ENCODE measurements around the gene HEPN1.

HEPN1 gene

DNA sequence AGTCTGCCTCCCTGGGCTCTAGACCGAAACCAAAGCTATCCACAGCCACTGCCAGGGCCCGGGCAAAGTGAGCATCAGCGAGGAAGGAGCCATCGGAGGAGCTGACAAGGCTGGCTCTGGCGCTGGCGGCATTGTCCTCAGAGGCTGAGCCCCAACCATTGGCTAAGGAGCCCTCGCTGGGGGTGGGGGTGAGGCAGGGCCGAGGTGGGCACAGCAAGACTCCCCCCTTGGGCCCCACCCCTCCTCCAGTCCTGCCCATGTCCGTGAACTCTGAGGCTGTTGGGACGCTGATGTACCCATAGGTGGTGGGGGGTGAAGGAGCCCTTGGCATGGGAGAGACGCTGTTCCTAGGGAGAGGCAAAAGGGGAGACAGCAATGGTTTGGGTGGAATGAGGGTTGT lies 32.6 kb upstream of the HEPN1 start:
- no peak overlapping the region for H3K4me3 ChIP-seq (ENCODE audit: low read depth in 1 of 2, low read length in 2 of 2)
- no peaks in the 10 kb centered on the region for H3K9me3 ChIP-seq (ENCODE audit: control insufficient read depth in 1 of 2, low read length in 2 of 2)
- H3K27me3 ChIP-seq (ENCODE audit: low read depth, low read length) = no peaks in the 10 kb centered on the region
- H3K27ac ChIP-seq (ENCODE audit: low read length) = no peak overlapping the region
- H3K4me1 ChIP-seq (ENCODE audit: control insufficient read depth in 1 of 2, insufficient read depth in 2 of 2, low read length in 2 of 2) = no peaks in the 10 kb centered on the region
- no peaks in the 10 kb centered on the region for H3K36me3 ChIP-seq (ENCODE audit: control insufficient read depth in 1 of 2, insufficient read depth in 2 of 2, low read length in 2 of 2)

DNA sequence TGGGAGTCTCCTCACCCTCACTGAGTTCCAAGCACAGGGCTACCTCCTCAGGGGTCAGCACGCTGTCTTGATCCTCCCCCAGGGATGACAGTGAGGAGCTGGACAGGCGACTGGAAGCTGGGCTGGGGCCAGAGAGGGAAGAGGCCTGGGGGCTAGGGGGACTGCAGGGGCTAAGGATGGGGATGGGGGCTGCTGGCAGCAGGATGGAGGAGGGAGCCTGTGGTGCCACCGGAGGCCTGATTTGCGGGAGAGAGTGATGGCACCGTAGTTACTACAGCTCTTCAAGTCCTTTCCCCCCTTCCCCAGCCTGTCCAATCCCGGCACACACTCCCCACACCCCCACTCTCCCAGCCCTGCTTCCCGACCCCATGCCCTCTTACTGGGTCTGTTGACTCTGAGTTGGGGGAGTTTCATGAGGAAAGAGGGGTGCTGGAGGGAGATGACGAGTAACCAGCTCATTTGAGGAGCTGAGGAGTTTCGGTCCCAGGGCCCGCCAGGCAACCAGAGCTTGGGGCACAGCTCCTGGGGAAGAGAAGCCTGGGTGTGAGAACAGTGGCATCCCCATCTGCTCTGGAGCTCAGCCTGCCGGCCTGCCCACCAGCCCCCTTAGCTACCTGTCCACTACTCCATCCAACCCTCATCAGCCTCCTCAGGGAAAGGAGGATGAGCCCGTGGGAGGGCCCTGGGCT lies 31.9 kb upstream of the HEPN1 start:
- Histone ChIP-seq H3K9me3 (ENCODE audit: control insufficient read depth in 1 of 2, low read length in 2 of 2) (no peaks in the 10 kb centered on the region), H3K27ac (ENCODE audit: low read length) (no peak overlapping the region), H3K36me3 (ENCODE audit: control insufficient read depth in 1 of 2, insufficient read depth in 2 of 2, low read length in 2 of 2) (no peaks in the 10 kb centered on the region), H3K27me3 (ENCODE audit: low read depth, low read length) (no peaks in the 10 kb centered on the region), H3K4me1 (ENCODE audit: control insufficient read depth in 1 of 2, insufficient read depth in 2 of 2, low read length in 2 of 2) (no peaks in the 10 kb centered on the region), H3K4me3 (ENCODE audit: low read depth in 1 of 2, low read length in 2 of 2) (no peak overlapping the region)

DNA sequence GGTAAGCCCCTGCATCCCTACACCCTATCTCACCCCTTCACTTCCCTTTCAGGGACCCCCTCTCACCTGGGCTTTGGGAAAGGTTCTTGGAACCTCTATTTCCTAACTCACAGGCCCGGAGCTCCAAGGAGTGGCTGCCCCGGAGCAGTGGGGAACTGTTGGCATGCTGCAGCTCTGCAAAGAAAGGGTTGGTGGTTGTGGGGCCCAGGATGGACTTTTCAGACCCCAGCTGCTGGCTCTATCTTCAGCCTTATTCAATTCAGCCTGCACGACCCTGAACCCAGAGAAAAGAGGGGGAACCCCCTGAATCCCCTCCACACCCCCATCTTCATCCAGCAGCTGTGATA lies 31.4 kb upstream of the HEPN1 start:
- Histone ChIP-seq H3K27ac (ENCODE audit: low read length) (no peak overlapping the region), H3K4me1 (ENCODE audit: control insufficient read depth in 1 of 2, insufficient read depth in 2 of 2, low read length in 2 of 2) (no peaks in the 10 kb centered on the region), H3K4me3 (ENCODE audit: low read depth in 1 of 2, low read length in 2 of 2) (no peak overlapping the region), H3K27me3 (ENCODE audit: low read depth, low read length) (no peaks in the 10 kb centered on the region), H3K9me3 (ENCODE audit: control insufficient read depth in 1 of 2, low read length in 2 of 2) (no peaks in the 10 kb centered on the region), H3K36me3 (ENCODE audit: control insufficient read depth in 1 of 2, insufficient read depth in 2 of 2, low read length in 2 of 2) (no peaks in the 10 kb centered on the region)

DNA sequence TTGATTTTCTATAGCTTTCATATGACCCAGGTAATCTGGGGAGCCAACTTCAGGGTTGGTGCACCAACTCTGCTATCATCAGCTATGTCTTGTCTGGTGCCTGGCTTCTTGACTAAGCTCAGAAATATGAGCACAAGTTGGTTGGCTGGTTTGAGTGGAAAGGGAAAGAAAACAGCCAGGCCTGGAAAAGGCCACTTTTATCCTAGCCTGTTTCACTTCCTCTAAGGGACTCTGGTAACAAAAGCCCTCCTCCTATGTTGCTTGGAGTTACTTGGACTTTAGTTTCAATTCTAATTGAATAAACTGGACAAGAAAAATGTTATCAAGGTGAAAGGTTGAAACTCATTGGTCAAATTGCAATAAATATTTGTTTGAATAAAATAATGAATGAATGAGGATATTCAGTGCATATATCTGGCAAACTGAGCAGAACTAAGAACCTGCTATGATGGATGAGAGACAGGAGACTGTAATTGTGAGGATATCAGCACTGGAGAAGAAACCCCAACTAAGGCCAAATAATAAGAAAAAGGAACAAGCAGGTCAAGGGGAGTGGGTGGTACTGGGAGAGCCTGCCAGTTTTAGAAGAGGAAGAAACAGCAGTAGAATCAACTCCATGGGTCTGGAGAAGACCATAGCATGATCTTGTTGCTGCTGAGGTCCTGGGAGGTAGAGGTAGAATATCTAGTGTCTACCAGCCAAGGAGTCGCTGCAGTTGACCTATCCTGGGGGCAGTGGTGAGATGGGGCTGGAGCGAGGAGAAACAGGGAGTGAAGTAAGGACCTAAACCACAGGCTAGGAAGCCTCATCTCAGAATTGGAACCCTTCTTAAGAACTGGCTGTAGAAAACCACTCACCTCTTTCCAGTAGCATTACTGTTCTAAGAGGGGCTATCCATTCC lies 29.6 kb upstream of the HEPN1 start:
- Histone ChIP-seq H3K36me3 (ENCODE audit: control insufficient read depth in 1 of 2, insufficient read depth in 2 of 2, low read length in 2 of 2) (no peaks in the 10 kb centered on the region), H3K9me3 (ENCODE audit: control insufficient read depth in 1 of 2, low read length in 2 of 2) (no peaks in the 10 kb centered on the region), H3K4me1 (ENCODE audit: control insufficient read depth in 1 of 2, insufficient read depth in 2 of 2, low read length in 2 of 2) (no peaks in the 10 kb centered on the region), H3K27ac (ENCODE audit: low read length) (no peak overlapping the region), H3K4me3 (ENCODE audit: low read depth in 1 of 2, low read length in 2 of 2) (no peak overlapping the region), H3K27me3 (ENCODE audit: low read depth, low read length) (no peaks in the 10 kb centered on the region)

DNA sequence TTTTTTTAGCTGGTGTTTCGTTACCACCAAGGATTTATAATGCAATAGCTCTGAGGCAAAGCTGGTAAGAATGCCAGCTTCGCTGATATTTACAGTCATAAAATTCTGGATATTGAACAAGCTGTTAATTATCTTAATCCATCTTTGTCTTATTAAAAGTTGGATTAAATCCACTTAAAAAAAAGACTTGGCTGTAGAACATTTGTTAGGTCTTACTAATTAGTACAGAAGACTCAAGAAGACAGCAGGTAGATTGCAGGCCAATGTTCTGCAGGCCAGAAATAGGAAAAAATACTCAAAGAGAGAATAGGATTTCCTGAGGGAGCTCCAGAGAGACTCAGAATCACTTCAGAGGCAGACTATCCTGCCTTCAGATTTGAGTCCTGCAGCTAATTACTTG lies 28.9 kb upstream of the HEPN1 start:
- H3K27ac ChIP-seq (ENCODE audit: low read length) = no peak overlapping the region
- H3K9me3 ChIP-seq (ENCODE audit: control insufficient read depth in 1 of 2, low read length in 2 of 2) = no peaks in the 10 kb centered on the region
- no peak overlapping the region for H3K4me3 ChIP-seq (ENCODE audit: low read depth in 1 of 2, low read length in 2 of 2)
- no peaks in the 10 kb centered on the region for H3K36me3 ChIP-seq (ENCODE audit: control insufficient read depth in 1 of 2, insufficient read depth in 2 of 2, low read length in 2 of 2)
- H3K4me1 ChIP-seq (ENCODE audit: control insufficient read depth in 1 of 2, insufficient read depth in 2 of 2, low read length in 2 of 2) = no peaks in the 10 kb centered on the region
- H3K27me3 ChIP-seq (ENCODE audit: low read depth, low read length) = no peaks in the 10 kb centered on the region

DNA sequence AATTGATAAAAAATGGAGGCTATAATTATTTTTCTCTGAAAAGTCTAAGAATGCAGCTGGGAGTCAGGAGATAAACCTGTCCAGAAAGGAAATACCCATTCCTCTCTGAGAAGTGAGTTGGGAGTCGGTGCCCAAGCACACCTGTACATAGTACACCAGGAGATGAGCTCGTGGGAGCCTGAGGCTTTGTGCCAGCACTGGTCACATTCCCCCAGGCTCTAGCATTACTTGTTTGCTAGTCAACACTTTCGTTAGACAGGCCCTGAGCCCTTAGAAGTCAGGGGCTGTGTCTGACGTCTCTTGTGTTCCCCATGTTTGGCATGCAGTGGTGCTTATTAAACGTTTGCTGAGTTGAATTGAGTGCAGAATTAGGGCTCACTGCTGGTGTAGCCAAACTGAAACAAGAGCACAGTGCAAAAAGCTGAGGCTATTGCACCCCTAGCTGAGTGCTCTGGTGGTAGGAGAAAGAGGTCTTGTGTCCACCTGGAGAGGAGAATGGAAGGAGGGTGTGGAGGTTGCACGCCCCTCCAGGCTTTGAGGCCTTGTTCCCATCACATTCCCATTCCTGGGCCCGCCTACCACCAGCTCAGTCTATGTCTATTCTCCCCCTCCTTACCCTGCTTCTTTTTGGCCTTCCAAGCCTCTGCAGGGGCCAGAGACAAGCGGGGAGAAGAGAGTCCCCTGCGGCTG lies 28.2 kb upstream of the HEPN1 start:
- H3K36me3 ChIP-seq (ENCODE audit: control insufficient read depth in 1 of 2, insufficient read depth in 2 of 2, low read length in 2 of 2) = no peaks in the 10 kb centered on the region
- no peaks in the 10 kb centered on the region for H3K9me3 ChIP-seq (ENCODE audit: control insufficient read depth in 1 of 2, low read length in 2 of 2)
- H3K4me3 ChIP-seq (ENCODE audit: low read depth in 1 of 2, low read length in 2 of 2) = no peak overlapping the region
- H3K4me1 ChIP-seq (ENCODE audit: control insufficient read depth in 1 of 2, insufficient read depth in 2 of 2, low read length in 2 of 2) = no peaks in the 10 kb centered on the region
- no peaks in the 10 kb centered on the region for H3K27me3 ChIP-seq (ENCODE audit: low read depth, low read length)
- H3K27ac ChIP-seq (ENCODE audit: low read length) = no peak overlapping the region

DNA sequence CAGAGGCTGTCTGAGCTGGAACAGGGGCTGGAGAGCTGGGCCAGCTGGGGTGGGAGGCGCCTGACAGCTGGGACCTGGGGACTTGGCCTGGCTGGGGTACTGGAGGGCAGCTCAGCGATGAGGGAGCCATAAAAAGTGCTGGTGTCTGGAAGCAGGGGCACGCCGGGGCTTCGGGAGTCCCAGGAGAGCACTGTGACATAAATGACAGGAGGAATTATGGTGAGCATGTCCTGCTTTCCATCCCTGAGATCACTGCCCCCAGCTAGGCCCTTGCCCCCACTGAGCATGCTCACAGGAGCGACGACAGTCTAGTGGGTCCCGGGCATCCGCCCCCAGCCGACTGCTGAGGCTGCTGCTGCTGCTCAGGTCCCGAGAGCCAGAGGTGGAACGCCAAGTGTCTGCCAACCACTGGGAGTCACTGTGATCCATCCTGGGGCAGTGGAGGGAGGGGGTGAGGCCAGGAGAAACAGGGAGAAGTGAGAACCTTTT lies 27.6 kb upstream of the HEPN1 start:
- Histone ChIP-seq H3K27ac (ENCODE audit: low read length) (no peak overlapping the region), H3K4me3 (ENCODE audit: low read depth in 1 of 2, low read length in 2 of 2) (no peak overlapping the region), H3K27me3 (ENCODE audit: low read depth, low read length) (no peaks in the 10 kb centered on the region), H3K4me1 (ENCODE audit: control insufficient read depth in 1 of 2, insufficient read depth in 2 of 2, low read length in 2 of 2) (no peaks in the 10 kb centered on the region), H3K9me3 (ENCODE audit: control insufficient read depth in 1 of 2, low read length in 2 of 2) (no peaks in the 10 kb centered on the region), H3K36me3 (ENCODE audit: control insufficient read depth in 1 of 2, insufficient read depth in 2 of 2, low read length in 2 of 2) (no peaks in the 10 kb centered on the region)

DNA sequence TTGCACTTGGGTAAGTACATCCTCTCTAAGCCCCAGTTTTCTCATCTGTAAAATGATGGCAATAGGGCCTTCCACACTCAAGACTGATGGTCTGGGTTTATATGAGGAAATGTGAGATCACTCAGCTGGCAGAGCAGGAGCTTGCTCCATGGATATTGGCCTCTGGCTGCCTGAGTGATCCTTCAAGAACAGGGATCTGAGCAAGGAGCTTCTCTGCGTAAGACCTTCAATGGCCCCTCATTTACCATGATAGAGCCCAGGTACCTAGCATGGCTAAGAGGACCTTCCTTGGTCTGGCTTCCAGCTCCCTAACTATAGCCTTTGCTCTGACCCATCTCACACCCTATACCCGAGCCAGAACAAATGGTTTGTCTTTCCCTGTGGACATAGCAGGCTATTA lies 26.9 kb upstream of the HEPN1 start:
- Histone ChIP-seq H3K27me3 (ENCODE audit: low read depth, low read length) (no peaks in the 10 kb centered on the region), H3K4me3 (ENCODE audit: low read depth in 1 of 2, low read length in 2 of 2) (no peak overlapping the region), H3K36me3 (ENCODE audit: control insufficient read depth in 1 of 2, insufficient read depth in 2 of 2, low read length in 2 of 2) (no peaks in the 10 kb centered on the region), H3K27ac (ENCODE audit: low read length) (no peak overlapping the region), H3K4me1 (ENCODE audit: control insufficient read depth in 1 of 2, insufficient read depth in 2 of 2, low read length in 2 of 2) (no peaks in the 10 kb centered on the region), H3K9me3 (ENCODE audit: control insufficient read depth in 1 of 2, low read length in 2 of 2) (no peaks in the 10 kb centered on the region)

DNA sequence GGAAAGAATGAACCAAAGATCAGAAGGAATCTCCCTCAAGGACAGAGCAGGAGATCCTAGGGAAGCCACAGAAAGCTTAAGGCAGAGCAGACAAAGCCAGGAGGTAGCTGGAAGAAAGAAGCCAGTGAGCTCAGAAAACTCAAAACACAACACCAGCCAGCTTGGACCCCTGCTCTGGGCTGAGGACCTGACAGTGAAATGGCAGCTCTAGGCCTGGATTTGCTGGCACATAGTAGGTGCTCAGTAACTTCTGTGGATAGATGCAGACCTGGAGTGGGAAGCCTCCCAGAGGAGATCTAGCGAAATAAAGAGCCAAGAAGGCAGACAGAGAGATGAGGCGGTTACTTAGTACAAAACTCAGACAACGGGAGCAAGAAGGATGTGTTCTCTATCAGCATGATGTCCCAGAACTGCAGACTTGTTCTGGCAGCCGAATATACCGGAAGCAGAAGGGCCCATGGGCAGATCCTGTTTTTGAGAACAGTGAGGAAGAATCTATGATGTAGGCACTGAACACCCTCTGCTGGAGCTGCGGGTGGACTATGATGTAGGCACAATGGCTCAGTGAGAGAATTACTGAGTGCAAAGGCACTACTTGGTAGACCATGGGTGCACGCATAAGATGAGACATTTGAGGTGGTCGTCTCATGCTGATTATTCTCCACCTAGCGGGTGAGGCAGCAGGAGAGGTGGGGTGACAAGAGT lies 26.1 kb upstream of the HEPN1 start:
- Histone ChIP-seq H3K27ac (ENCODE audit: low read length) (no peak overlapping the region), H3K4me3 (ENCODE audit: low read depth in 1 of 2, low read length in 2 of 2) (no peak overlapping the region), H3K27me3 (ENCODE audit: low read depth, low read length) (no peaks in the 10 kb centered on the region), H3K36me3 (ENCODE audit: control insufficient read depth in 1 of 2, insufficient read depth in 2 of 2, low read length in 2 of 2) (no peaks in the 10 kb centered on the region), H3K9me3 (ENCODE audit: control insufficient read depth in 1 of 2, low read length in 2 of 2) (no peaks in the 10 kb centered on the region), H3K4me1 (ENCODE audit: control insufficient read depth in 1 of 2, insufficient read depth in 2 of 2, low read length in 2 of 2) (no peaks in the 10 kb centered on the region)

DNA sequence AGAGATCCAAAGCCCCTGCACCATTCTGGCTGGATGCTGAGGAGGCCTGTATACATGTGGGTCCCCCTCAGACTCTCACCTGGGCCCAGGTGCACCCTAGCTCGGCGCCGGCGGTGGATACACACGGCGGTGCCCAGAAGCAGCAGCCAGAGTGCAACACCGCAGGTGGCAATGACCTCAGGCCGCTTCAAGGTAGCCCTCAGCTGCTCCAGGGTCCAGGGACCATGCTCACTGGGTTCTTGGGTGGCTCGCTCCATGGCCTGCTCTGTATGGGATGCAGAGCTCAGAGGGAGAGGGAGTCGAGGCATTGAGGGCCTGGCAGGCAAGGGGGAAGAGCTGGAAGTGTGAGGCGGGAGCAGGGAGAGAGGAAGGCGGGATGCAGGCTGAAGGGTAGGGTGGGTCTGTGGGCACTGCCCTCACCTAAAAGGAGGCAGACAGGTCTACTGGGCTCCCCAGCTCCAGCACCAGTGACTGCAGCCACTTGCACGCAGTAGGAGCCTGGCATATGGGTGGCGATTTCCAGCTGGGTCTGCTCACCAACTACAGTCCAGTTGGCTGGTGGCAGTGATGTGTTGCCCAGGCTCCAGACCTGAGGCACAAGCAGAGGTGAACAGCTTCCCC lies 25.2 kb upstream of the HEPN1 start:
- H3K9me3 ChIP-seq (ENCODE audit: control insufficient read depth in 1 of 2, low read length in 2 of 2) = no peaks in the 10 kb centered on the region
- H3K36me3 ChIP-seq (ENCODE audit: control insufficient read depth in 1 of 2, insufficient read depth in 2 of 2, low read length in 2 of 2) = no peaks in the 10 kb centered on the region
- H3K27ac ChIP-seq (ENCODE audit: low read length) = no peak overlapping the region
- no peaks in the 10 kb centered on the region for H3K27me3 ChIP-seq (ENCODE audit: low read depth, low read length)
- H3K4me3 ChIP-seq (ENCODE audit: low read depth in 1 of 2, low read length in 2 of 2) = no peak overlapping the region
- no peaks in the 10 kb centered on the region for H3K4me1 ChIP-seq (ENCODE audit: control insufficient read depth in 1 of 2, insufficient read depth in 2 of 2, low read length in 2 of 2)
